ENCODE measurements around the gene RNF213.

RNF213 gene

GRCh38 chr17:80419255-80419654 lies 158.6 kb downstream of the RNF213 start:
- TF ChIP-seq, protein P1, sequence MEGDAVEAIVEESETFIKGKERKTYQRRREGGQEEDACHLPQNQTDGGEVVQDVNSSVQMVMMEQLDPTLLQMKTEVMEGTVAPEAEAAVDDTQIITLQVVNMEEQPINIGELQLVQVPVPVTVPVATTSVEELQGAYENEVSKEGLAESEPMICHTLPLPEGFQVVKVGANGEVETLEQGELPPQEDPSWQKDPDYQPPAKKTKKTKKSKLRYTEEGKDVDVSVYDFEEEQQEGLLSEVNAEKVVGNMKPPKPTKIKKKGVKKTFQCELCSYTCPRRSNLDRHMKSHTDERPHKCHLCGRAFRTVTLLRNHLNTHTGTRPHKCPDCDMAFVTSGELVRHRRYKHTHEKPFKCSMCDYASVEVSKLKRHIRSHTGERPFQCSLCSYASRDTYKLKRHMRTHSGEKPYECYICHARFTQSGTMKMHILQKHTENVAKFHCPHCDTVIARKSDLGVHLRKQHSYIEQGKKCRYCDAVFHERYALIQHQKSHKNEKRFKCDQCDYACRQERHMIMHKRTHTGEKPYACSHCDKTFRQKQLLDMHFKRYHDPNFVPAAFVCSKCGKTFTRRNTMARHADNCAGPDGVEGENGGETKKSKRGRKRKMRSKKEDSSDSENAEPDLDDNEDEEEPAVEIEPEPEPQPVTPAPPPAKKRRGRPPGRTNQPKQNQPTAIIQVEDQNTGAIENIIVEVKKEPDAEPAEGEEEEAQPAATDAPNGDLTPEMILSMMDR (IDR thresholded peaks at IDR 0.05) = no peak

GRCh38 chr17:80421381-80422090 lies 160.9 kb downstream of the RNF213 start:
- TF ChIP-seq, protein P1 (IDR thresholded peaks at IDR 0.05) = no peak

- TF ChIP-seq, protein P1 (IDR thresholded peaks at IDR 0.05) = no peak
Observed at GRCh38 chr17:80422276-80422675, 161.6 kb downstream of the RNF213 start.

DNA sequence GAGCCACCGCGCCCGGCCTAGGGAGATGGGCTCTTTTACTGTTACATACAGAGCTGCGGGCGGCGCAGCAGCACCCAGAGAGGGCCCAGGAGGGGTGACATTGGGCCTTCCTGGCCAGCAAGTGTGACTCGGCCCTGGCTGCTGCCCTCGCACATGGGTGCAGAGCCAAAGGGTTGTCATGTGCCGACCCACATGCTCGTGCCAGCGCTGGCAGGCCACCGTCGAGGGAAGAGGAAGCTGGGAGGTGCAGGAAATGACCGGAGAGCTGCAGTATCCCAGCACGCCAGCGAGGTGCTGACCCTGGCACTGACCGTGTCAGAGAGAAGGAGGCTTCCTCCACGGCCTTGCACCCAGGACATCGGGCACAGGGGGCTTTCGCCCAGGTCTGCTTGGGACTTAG lies 162.3 kb downstream of the RNF213 start:
- TF ChIP-seq, protein P1 (IDR thresholded peaks at IDR 0.05) = no peak

DNA sequence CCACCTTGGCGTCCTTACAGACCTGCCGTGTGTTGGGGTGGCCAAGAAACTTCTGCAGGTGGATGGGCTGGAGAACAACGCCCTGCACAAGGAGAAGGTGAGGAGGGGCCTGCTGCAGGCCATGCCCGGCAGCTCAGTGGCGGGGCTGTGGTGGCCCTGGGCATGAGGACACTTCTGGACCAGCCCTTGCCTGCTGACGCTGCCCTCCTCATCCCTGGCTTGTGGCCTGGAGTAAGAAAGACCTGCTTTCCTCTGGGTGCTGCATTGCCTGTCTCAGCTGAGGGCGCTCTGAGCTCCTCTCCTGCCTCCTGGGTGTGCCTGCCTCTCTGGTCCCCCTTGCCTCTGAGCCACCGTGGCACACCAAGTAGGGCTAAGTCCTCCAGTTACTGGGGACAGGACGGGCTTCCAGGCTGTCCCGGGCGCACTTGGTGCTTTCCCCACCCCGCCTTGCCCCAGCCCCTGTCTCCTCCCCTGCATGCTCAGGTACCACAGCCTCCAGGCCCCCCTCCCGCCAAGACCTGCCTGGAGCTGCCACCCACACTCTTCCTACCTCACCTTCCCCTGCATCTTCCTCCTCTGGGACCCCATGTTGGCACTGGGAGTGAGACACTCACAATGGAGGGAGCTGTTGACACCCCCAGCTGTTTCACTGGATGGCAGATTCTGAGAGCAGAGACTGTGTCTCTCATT lies 163.0 kb downstream of the RNF213 start:
- TF ChIP-seq, protein P1 (IDR thresholded peaks at IDR 0.05) = no peak

DNA sequence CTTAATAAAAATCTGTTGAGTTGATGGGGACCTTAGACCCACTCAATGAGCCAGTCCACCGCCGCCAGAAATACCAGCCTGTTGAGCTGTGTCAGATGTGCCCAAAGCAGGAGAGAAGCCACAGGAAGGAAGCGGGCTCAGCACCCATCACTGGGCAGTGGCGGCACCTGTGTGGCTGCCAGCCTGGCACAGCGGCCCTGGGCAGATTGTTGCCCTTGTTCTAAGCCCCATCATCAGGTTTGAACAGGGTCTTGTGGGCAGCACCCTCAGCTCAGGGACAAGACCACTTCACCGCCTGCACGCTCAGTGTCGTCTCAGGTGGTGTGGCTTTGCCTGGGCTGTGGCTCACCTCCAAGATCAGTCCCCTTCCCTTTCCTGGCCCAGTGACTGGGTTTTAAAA lies 163.6 kb downstream of the RNF213 start:
- TF ChIP-seq, protein P1 (IDR thresholded peaks at IDR 0.05) = no peak

DNA sequence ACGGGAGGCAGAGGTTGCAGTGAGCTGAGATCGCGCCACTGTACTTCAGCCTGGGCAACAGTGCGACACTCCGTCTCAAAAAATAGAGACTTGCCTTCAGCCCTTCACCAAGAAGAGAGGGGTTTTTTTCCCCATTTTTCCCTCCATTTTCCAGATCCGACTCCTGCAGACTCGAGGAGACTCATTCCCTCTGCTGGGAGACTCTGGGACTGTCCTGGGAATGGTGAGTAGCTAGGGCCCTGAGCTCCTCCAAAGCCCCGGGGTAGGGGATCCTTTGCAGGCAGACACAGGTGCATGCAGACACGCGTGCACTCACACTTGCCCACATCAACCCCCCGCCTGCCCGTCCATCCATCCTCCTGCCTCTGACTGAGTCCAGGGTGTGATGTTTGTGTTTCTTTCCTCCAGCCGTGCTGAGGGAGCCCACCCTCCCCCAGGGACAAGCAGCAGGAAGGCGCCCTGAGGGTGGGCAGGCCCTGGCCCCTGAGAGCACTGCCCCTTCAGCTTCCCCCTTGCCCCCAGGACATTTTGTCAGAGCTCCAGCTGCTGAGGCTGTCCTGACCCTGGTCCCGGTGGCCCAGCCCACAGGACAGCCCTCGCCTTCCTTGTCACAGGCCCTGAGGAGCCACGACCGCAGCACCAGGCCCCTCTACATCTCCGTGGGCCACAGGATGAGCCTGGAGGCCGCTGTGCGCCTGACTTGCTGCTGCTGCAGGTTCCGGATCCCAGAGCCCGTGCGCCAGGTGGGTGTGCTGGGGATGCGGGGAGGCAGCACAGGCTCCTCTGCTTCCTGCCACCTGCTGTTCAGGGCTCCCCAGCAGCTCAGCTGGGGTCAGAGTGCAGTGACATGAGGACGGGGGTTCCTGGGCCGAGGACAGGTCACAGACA lies 164.5 kb downstream of the RNF213 start:
- TF ChIP-seq, protein P1 (IDR thresholded peaks at IDR 0.05) = no peak
